Stomach (tissue), 9 donors: ENCODE measurements around the gene TCF21. TPM values are rescaled to one million over a fixed set of nuclear protein-coding genes. Genes with fewer than 3 reads are reported as not detected.
"Not testable (repeated sequence)": the region's sequence is repeated elsewhere in the genome, so short reads cannot be mapped to it uniquely, and the experiment has no call there.

ENCODE experiments used
- DNase-seq, 2 donors: peaks; one replicate each; pipeline versions ENCODE4 v3.0.0 to v3.0.0-alpha.2; 2013 to 2019
- H3K27ac ChIP-seq, 5 donors: fragments of 200-600 bp in 4 of 5; sonication (generic) in 4 of 5; one replicate each; pipeline ENCODE4 v1.5.1; 2013 to 2019; ENCODE audit warnings: mild to moderate bottlenecking in 1 of 5, moderate library complexity in 1 of 5
- H3K27me3 ChIP-seq, 3 donors: fragments of 200-600 bp; sonication (generic); one replicate each; pipeline ENCODE4 v1.5.1; 2017 to 2019; ENCODE audit warnings: mixed run types in 1 of 3
- H3K36me3 ChIP-seq, 4 donors: fragments of 200-600 bp; sonication (generic); 1 replicate in 3 of 4; 2 replicates in 1 of 4; pipeline ENCODE4 v1.5.1; 2016 to 2019
- H3K4me1 ChIP-seq, 4 donors: fragments of 200-600 bp; sonication (generic); one replicate each; pipeline ENCODE4 v1.5.1; 2016 to 2019
- H3K4me3 ChIP-seq, 4 donors: fragments of 200-600 bp; sonication (generic) in 3 of 4; one replicate each; pipeline ENCODE4 v1.5.1; 2016 to 2019; ENCODE audit warnings: mild to moderate bottlenecking in 1 of 4
- H3K9me3 ChIP-seq, 4 donors: fragments of 200-600 bp; sonication (generic); one replicate each; pipeline ENCODE4 v1.5.1; 2016 to 2019
- CTCF ChIP-seq, 7 experiments: fragments of 450-650 bp in 4 of 7; fragments of 200-600 bp in 3 of 7; sonication (generic) in 3 of 7; IDR thresholded peaks; one replicate each; pipeline ENCODE4 v1.5.1; 2016 to 2019; ENCODE audit warnings: antibody characterized with exemption in 7 of 7, control low read depth in 2 of 7, mild to moderate bottlenecking in 1 of 7
- EP300 ChIP-seq: sonication (generic); formaldehyde crosslinking; IDR thresholded peaks from one replicate; pipeline ENCODE4 v1.6.1; 2017; ENCODE audit warnings: antibody characterized with exemption
- POLR2A ChIP-seq, 4 donors: fragments of 450-650 bp; IDR thresholded peaks; one replicate each; pipeline ENCODE4 v1.6.1; 2016; ENCODE audit warnings: antibody characterized with exemption in 4 of 4, control low read depth in 2 of 4, mild to moderate bottlenecking in 1 of 4, moderate library complexity in 1 of 4
- POLR2AphosphoS5 ChIP-seq, 3 donors: sonication (generic); formaldehyde crosslinking; IDR thresholded peaks; one replicate each; pipeline ENCODE4 v1.6.1; 2016; ENCODE audit warnings: antibody characterized with exemption in 3 of 3
- WGBS, 5 donors: extraction: QIAGEN DNeasy Blood & Tissue Kit in 3 of 5; methylation state at CpG; one replicate each; pipeline versions ENCODE4 v1.1.5 to v1.1.7; 2013 to 2018; 5-methylcytosine and 5-hydroxymethylcytosine counted together
- intact Hi-C: fragments of 100-400 bp; cut with DNase I; formaldehyde crosslinking; loops from one replicate; pipeline ENCODE4 v1.15.1; 2023; ENCODE audit warnings: low total_unique reads
- polyA plus RNA-seq, 3 donors: library from polyadenylated mRNA; stranded (reverse); fragments of 200-250 nt; gene quantifications; one replicate each; pipeline ENCODE4 v1.2.3, GENCODE V29; 2013
- total RNA-seq, 5 donors: library from RNA; depleted of rRNA; stranded (reverse); fragments of >200 nt; gene quantifications; one replicate each; pipeline versions ENCODE4 v1.1.0 to v1.2.3, GENCODE V29; 2014 to 2016
- donor health status: healthy with polysubstance abuse.
- donor health status: Bipolar disorder and iron deficiency.
- donor health status: healthy.

TCF21 gene
- total and polyA plus RNA-seq, 8 donors: 3.2 to 43.0 (median 16.3) TPM

DNA sequence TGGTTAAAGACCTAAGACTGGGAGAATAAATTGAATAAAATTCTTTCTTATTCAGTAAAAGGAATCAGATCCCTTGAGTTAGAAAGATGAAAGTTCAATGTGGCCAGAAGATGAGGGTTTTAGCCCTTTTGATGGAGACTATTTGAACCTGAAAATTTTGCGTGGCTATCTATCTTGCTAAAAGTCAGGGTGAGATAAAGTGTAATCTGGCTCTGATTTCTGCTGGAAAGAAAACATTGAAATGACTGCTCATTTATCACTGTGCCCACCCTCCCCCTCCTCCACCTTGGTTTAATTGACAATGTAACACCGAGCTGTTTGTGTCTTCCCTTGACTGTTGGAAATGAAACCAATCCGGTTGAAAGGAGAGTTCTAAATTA, 32.9 kb upstream of the TCF21 start:
- Histone ChIP-seq H3K27me3 (peaks cover 0 to 55% (median 28%) of the 10 kb centered on the region in 3 donors), H3K4me1 (peaks cover 0 to 10% (median 7%) of the 10 kb centered on the region in 4 donors), H3K27ac (no peak overlapping the region), H3K4me3 (no peak overlapping the region), H3K9me3 (peaks cover 0 to 7% (median 0%) of the 10 kb centered on the region in 4 donors), H3K36me3 (no peaks in the 10 kb centered on the region)
- intact Hi-C loops: no loop called here
- no peak for DNase-seq
- 12 to 39% (median 26%) methylated on average over 3 of the region's 3 CpGs for WGBS, 5 donors
- TF ChIP-seq POLR2AphosphoS5 (IDR thresholded peaks at IDR 0.05): no peak
- no peak for TF ChIP-seq EP300
- TF ChIP-seq POLR2A (IDR thresholded peaks at IDR 0.05): no peak
- no peak for TF ChIP-seq CTCF (IDR thresholded peaks at IDR 0.05)

GRCh38 chr6:133856911-133857310, 32.0 kb upstream of the TCF21 start:
- H3K9me3 ChIP-seq: peaks cover 0 to 16% (median 5%) of the 10 kb centered on the region in 4 donors
- peaks cover 0 to 55% (median 28%) of the 10 kb centered on the region in 3 donors for H3K27me3 ChIP-seq
- no peaks in the 10 kb centered on the region for H3K36me3 ChIP-seq
- TF ChIP-seq EP300: no peak
- TF ChIP-seq POLR2AphosphoS5 (IDR thresholded peaks at IDR 0.05): no peak
- TF ChIP-seq CTCF (IDR thresholded peaks at IDR 0.05): no peak
- no peak for TF ChIP-seq POLR2A (IDR thresholded peaks at IDR 0.05)
- intact Hi-C loops: no loop called here
- peaks cover 0 to 10% (median 7%) of the 10 kb centered on the region in 4 donors for H3K4me1 ChIP-seq
- no peak overlapping the region for H3K4me3 ChIP-seq
- WGBS, 5 donors: 82 to 86% (median 83%) methylated on average over 2 of the region's 2 CpGs
- DNase-seq: no peak
- no peak overlapping the region for H3K27ac ChIP-seq

GRCh38 chr6:133857696-133858095, 31.2 kb upstream of the TCF21 start:
- peaks cover 5 to 24% (median 13%) of the 10 kb centered on the region in 4 donors for H3K9me3 ChIP-seq
- TF ChIP-seq POLR2AphosphoS5 (IDR thresholded peaks at IDR 0.05): no peak
- TF ChIP-seq EP300: no peak
- no peak for TF ChIP-seq CTCF (IDR thresholded peaks at IDR 0.05)
- TF ChIP-seq POLR2A (IDR thresholded peaks at IDR 0.05): no peak
- no peak for DNase-seq
- no peaks in the 10 kb centered on the region for H3K36me3 ChIP-seq
- H3K4me3 ChIP-seq: no peak overlapping the region
- intact Hi-C loops: no loop called here
- peaks cover 0 to 10% (median 7%) of the 10 kb centered on the region in 4 donors for H3K4me1 ChIP-seq
- peaks cover 0 to 52% (median 28%) of the 10 kb centered on the region in 3 donors for H3K27me3 ChIP-seq
- H3K27ac ChIP-seq: no peak overlapping the region

- Histone ChIP-seq H3K27me3 (peaks cover 0 to 29% (median 4%) of the 10 kb centered on the region in 3 donors), H3K9me3 (peaks cover 7 to 45% (median 31%) of the 10 kb centered on the region in 4 donors)
- H3K4me3 ChIP-seq, H3K4me1 ChIP-seq, intact Hi-C loops, DNase-seq, H3K36me3 ChIP-seq, H3K27ac ChIP-seq: not testable (repeated sequence)
- WGBS, 5 donors: 67 to 85% (median 70%) methylated on average over 2 of the region's 2 CpGs
These were observed 27.6 kb upstream of the TCF21 start for GRCh38 chr6:133861337-133861736.

DNA sequence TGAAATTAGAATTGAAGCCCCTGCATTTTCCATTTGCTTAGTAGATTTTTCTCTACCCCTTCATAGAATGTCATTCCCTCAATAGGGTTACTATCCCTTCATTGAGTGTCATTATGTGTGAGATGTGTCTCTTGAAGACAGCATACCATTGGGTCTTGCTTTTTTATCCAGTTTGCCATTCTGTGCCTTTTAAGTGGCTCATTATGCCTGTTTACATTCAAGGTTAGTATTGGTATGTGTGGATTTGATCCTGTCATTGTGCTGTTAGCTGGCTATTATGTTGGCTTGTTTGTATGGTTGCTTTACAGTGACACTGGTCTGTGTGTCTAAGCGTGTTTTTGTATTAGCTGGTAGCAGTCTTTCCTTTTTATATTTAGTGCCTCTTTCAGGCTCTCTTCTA, 25.7 kb upstream of the TCF21 start:
- Histone ChIP-seq H3K4me3 (no peak overlapping the region), H3K4me1 (no peaks in the 10 kb centered on the region), H3K27me3 (peaks cover 0 to 11% (median 4%) of the 10 kb centered on the region in 3 donors), H3K9me3 (peaks cover 7 to 45% (median 31%) of the 10 kb centered on the region in 4 donors), H3K27ac (no peak overlapping the region), H3K36me3 (no peaks in the 10 kb centered on the region)
- 83 to 98% (median 89%) methylated on average over 1 of the region's 1 CpG for WGBS, 5 donors
- DNase-seq: no peak
- TF ChIP-seq EP300: no peak
- TF ChIP-seq POLR2A (IDR thresholded peaks at IDR 0.05): no peak
- no peak for TF ChIP-seq POLR2AphosphoS5 (IDR thresholded peaks at IDR 0.05)
- no peak for TF ChIP-seq CTCF (IDR thresholded peaks at IDR 0.05)
- intact Hi-C loops: no loop called here
